ENCODE measurements around the gene AKAP6. TPM values are rescaled to one million over a fixed set of nuclear protein-coding genes. Genes with fewer than 3 reads are reported as not detected.
A peak's percentile ranks its signal among the peaks of the same experiment; 100 is the strongest.

Gene AKAP6
- total RNA-seq, 6 experiments from 2014 or later = 1.7 to 9.6 (median 4.3) TPM

- Histone ChIP-seq H3K4me1 (no peaks in the 10 kb centered on the region), H3K27me3 (no peaks in the 10 kb centered on the region), H3K36me3 (no peaks in the 10 kb centered on the region), H3K27ac (no peak overlapping the region), H3K9me3 (no peaks in the 10 kb centered on the region), H3K4me3 (no peak overlapping the region)
- ATAC-seq = peak in 1 of 4 donors; percentile 54
- intact Hi-C loops (cut with DNase I) = no loop called here
- 68% methylated on average over 5 of the region's 5 CpGs for WGBS (ENCODE audit: insufficient coverage, low coverage, low lambda C conversion rate, missing lambda C conversion rate)
- no peak for TF ChIP-seq POLR2A (IDR thresholded peaks at IDR 0.05)
- TF ChIP-seq, protein P1, sequence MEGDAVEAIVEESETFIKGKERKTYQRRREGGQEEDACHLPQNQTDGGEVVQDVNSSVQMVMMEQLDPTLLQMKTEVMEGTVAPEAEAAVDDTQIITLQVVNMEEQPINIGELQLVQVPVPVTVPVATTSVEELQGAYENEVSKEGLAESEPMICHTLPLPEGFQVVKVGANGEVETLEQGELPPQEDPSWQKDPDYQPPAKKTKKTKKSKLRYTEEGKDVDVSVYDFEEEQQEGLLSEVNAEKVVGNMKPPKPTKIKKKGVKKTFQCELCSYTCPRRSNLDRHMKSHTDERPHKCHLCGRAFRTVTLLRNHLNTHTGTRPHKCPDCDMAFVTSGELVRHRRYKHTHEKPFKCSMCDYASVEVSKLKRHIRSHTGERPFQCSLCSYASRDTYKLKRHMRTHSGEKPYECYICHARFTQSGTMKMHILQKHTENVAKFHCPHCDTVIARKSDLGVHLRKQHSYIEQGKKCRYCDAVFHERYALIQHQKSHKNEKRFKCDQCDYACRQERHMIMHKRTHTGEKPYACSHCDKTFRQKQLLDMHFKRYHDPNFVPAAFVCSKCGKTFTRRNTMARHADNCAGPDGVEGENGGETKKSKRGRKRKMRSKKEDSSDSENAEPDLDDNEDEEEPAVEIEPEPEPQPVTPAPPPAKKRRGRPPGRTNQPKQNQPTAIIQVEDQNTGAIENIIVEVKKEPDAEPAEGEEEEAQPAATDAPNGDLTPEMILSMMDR (IDR thresholded peaks at IDR 0.05) = no peak
- DNase-seq = no peak
These were observed 15.2 kb upstream of the AKAP6 start for GRCh38 chr14:32313844-32314376.

GRCh38 chr14:32318087-32318795 lies 10.9 kb upstream of the AKAP6 start:
- Histone ChIP-seq H3K9me3 (no peaks in the 10 kb centered on the region), H3K27me3 (no peaks in the 10 kb centered on the region), H3K27ac (no peak overlapping the region), H3K4me1 (no peaks in the 10 kb centered on the region), H3K36me3 (no peaks in the 10 kb centered on the region), H3K4me3 (no peak overlapping the region)
- intact Hi-C loops (cut with DNase I) = no loop called here
- no peak for ATAC-seq
- TF ChIP-seq, protein P1 (IDR thresholded peaks at IDR 0.05) = no peak
- TF ChIP-seq POLR2A (IDR thresholded peaks at IDR 0.05) = no peak
- WGBS (ENCODE audit: insufficient coverage, low coverage, low lambda C conversion rate, missing lambda C conversion rate) = 78% methylated on average over 6 of the region's 7 CpGs
- no peak for DNase-seq

GRCh38 chr14:32319368-32320049 lies 9.6 kb upstream of the AKAP6 start:
- TF ChIP-seq POLR2A (IDR thresholded peaks at IDR 0.05) = no peak
- TF ChIP-seq, protein P1 (IDR thresholded peaks at IDR 0.05) = no peak
- H3K27ac ChIP-seq = no peak overlapping the region
- no peaks in the 10 kb centered on the region for H3K27me3 ChIP-seq
- no peaks in the 10 kb centered on the region for H3K4me1 ChIP-seq
- intact Hi-C loops (cut with DNase I) = no loop called here
- H3K4me3 ChIP-seq = no peak overlapping the region
- no peaks in the 10 kb centered on the region for H3K9me3 ChIP-seq
- no peaks in the 10 kb centered on the region for H3K36me3 ChIP-seq
- no peak for DNase-seq
- ATAC-seq = no peak

- 100% methylated on average over 1 of the region's 1 CpG for WGBS (ENCODE audit: insufficient coverage, low coverage, low lambda C conversion rate, missing lambda C conversion rate)
- TF ChIP-seq, protein P1 (IDR thresholded peaks at IDR 0.05) = no peak
- no peak for TF ChIP-seq POLR2A (IDR thresholded peaks at IDR 0.05)
- intact Hi-C loops (cut with DNase I) = no loop called here
- Histone ChIP-seq H3K4me3 (no peak overlapping the region), H3K27ac (no peak overlapping the region), H3K36me3 (no peaks in the 10 kb centered on the region), H3K9me3 (no peaks in the 10 kb centered on the region), H3K27me3 (no peaks in the 10 kb centered on the region), H3K4me1 (no peaks in the 10 kb centered on the region)
- ATAC-seq (no peak), DNase-seq (no peak)
These were observed 4.5 kb upstream of the AKAP6 start for GRCh38 chr14:32324601-32325000.

Data from right lobe of liver (tissue), 6 donors.